IgD-negative memory B cell (primary cell): ENCODE measurements around the gene SLIT1. TPM values are rescaled to one million over a fixed set of nuclear protein-coding genes. Genes with fewer than 3 reads are reported as not detected.

Source experiments
- H3K27ac Mint-ChIP-seq, 3 donors: one replicate each; pipeline ENCODE4 v1.8.0; 2020 to 2022; ENCODE audit warnings: mild to moderate bottlenecking in 3 of 3, mixed read lengths in 3 of 3, moderate library complexity in 1 of 3
- H3K27me3 Mint-ChIP-seq: one replicate; pipeline ENCODE4 v1.8.0; 2021; ENCODE audit warnings: mixed read lengths
- H3K36me3 Mint-ChIP-seq: one replicate; pipeline ENCODE4 v1.8.0; 2020; ENCODE audit warnings: mild to moderate bottlenecking, mixed read lengths
- H3K4me1 Mint-ChIP-seq, 3 donors: one replicate each; pipeline ENCODE4 v1.8.0; 2020 to 2022; ENCODE audit warnings: mixed read lengths in 3 of 3, mild to moderate bottlenecking in 1 of 3
- H3K4me3 Mint-ChIP-seq, 4 donors: one replicate each; pipeline ENCODE4 v1.8.0; 2020 to 2022; ENCODE audit warnings: mild to moderate bottlenecking in 4 of 4, mixed read lengths in 4 of 4, moderate library complexity in 3 of 4
- H3K9me3 Mint-ChIP-seq, 3 donors: one replicate each; pipeline ENCODE4 v1.8.0; 2020 to 2021; ENCODE audit warnings: mixed read lengths in 3 of 3, mild to moderate bottlenecking in 1 of 3
- polyA plus RNA-seq: library from polyadenylated mRNA; unstranded; fragments of 300-500 nt; fragmentation: Illumina TruSeq; gene quantifications from one replicate; pipeline ENCODE4 v1.2.3, GENCODE V29; 2021

Gene SLIT1
- polyA plus RNA-seq, 1 donor from 2014 or later = not detected

DNA sequence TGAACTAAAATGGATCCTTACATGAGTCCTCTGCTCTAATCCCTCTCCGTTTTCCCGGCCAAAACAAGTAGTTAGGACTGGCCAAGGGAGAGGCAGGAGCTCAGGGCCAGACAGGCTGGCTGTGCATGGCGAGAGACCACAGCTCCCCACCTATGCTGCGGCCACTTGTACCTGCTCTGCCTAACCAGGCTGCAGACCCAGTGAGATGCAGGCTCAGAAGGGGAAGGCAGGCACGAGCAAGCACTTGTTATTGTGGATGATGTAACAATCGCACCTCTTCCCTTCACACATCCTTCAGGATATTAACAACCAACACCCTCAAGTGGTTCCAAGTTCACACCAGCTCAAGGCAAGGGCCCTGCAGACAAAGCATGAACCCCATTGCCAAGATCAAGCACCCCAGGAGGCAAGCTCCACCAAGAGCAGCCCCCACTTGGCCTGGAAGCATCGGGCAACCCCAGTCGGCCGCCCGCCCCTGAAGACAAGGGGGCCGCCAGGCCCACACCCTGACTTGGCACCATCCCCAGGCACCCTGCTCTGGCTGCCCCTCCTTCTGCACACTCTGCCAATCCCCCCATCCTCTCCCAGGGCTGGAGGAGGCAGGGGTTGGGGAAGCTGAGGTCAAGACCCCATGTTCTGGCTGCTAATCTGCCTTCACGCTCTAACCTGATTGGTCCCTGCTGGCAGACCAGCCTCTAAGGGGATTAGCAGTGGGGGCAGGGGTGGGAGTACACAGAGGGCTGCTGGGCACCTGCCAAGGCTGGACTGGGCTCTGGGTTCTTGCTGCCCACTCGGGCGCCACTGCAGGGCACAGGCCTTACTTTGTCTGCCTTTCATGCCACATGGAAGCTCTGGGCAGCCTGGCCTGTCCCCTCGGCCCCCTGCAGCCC, 111.3 kb downstream of the SLIT1 start:
- H3K4me1 Mint-ChIP-seq = peaks cover 0 to 1% (median 0%) of the 10 kb centered on the region in 3 donors
- peaks cover 0 to 4% (median 0%) of the 10 kb centered on the region in 3 donors for H3K9me3 Mint-ChIP-seq
- no peak overlapping the region for H3K4me3 Mint-ChIP-seq
- peaks cover 20% of the 10 kb centered on the region for H3K27me3 Mint-ChIP-seq
- no peaks in the 10 kb centered on the region for H3K36me3 Mint-ChIP-seq
- no peak overlapping the region for H3K27ac Mint-ChIP-seq

GRCh38 chr10:97072851-97073665, 112.7 kb downstream of the SLIT1 start:
- no peak overlapping the region for H3K4me3 Mint-ChIP-seq
- H3K4me1 Mint-ChIP-seq = peaks cover 0 to 1% (median 0%) of the 10 kb centered on the region in 3 donors
- H3K27me3 Mint-ChIP-seq = peaks cover 24% of the 10 kb centered on the region
- H3K27ac Mint-ChIP-seq = no peak overlapping the region
- H3K36me3 Mint-ChIP-seq = no peaks in the 10 kb centered on the region
- peaks cover 0 to 7% (median 0%) of the 10 kb centered on the region in 3 donors for H3K9me3 Mint-ChIP-seq

GRCh38 chr10:97071496-97071895, 114.3 kb downstream of the SLIT1 start:
- Mint-ChIP-seq H3K27ac (no peak overlapping the region), H3K36me3 (no peaks in the 10 kb centered on the region), H3K4me3 (no peak overlapping the region), H3K4me1 (peaks cover 0 to 1% (median 0%) of the 10 kb centered on the region in 3 donors), H3K9me3 (peaks cover 0 to 7% (median 0%) of the 10 kb centered on the region in 3 donors), H3K27me3 (peaks cover 31% of the 10 kb centered on the region)

GRCh38 chr10:97069576-97070362, 116.0 kb downstream of the SLIT1 start:
- H3K36me3 Mint-ChIP-seq = no peaks in the 10 kb centered on the region
- H3K4me3 Mint-ChIP-seq = no peak overlapping the region
- H3K4me1 Mint-ChIP-seq = no peaks in the 10 kb centered on the region
- H3K27ac Mint-ChIP-seq = peak overlapping the region in 1 of 3 donors; percentile 33
- peaks cover 33% of the 10 kb centered on the region for H3K27me3 Mint-ChIP-seq
- peaks cover 0 to 7% (median 0%) of the 10 kb centered on the region in 3 donors for H3K9me3 Mint-ChIP-seq

DNA sequence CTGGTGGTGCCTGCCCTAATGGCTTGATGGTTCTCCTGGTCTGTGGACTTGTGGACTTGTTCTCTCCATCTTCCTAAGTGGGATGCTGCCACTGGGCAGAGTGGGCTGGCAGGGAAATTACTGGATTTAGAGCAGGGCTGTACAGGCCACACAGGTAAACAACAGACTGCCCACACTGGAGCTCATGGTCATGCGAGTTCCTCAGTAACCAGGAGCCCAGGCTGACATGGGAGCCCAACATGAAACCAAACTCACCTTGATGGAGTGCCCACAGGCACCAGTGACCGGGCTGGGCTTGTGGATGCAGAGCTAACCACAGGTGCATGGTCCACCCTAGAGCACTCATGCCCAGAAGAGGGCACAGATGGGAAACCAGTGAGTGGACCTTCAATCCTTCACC, 116.7 kb downstream of the SLIT1 start:
- Mint-ChIP-seq H3K9me3 (peaks cover 0 to 7% (median 0%) of the 10 kb centered on the region in 3 donors), H3K27me3 (peaks cover 33% of the 10 kb centered on the region), H3K4me1 (no peaks in the 10 kb centered on the region), H3K27ac (peak overlapping the region in 1 of 3 donors; percentile 33), H3K4me3 (no peak overlapping the region), H3K36me3 (no peaks in the 10 kb centered on the region)

DNA sequence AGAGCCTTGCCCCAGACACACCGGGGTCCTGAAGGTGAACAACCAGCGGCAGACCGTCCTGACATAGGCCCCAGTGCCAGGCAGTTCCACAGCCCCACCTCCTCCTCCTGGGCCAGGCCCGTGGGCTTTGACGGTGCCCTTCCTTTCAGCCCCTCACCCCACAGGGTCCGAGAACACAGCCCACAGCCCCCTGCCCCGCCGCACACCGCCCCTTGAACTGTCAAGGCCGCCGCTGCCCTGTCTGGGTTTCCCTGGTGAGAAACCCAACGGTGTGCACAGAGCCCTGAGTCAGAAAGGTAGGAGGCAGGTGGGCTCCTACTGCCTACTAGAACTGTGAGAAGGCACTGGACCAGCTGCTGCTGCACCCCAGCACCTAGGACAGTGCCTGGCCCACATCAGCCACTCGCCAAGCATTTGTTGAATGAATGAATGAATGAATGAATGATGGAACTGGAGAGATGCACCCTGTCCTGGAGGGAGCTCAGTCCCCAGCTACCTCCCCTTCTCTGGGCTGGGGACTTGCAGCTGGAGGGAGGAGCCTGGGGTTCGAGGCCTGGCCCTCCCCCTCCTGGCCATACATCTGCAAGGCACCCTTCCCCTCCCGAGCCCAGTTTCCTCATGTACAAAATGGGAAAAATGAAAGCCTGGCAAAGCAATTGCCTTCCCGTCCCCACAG, 117.9 kb downstream of the SLIT1 start:
- H3K9me3 Mint-ChIP-seq = peaks cover 0 to 7% (median 0%) of the 10 kb centered on the region in 3 donors
- peaks cover 29% of the 10 kb centered on the region for H3K27me3 Mint-ChIP-seq
- H3K4me3 Mint-ChIP-seq = no peak overlapping the region
- peak overlapping the region in 1 of 3 donors; percentile 11 for H3K27ac Mint-ChIP-seq
- no peaks in the 10 kb centered on the region for H3K4me1 Mint-ChIP-seq
- H3K36me3 Mint-ChIP-seq = no peaks in the 10 kb centered on the region

DNA sequence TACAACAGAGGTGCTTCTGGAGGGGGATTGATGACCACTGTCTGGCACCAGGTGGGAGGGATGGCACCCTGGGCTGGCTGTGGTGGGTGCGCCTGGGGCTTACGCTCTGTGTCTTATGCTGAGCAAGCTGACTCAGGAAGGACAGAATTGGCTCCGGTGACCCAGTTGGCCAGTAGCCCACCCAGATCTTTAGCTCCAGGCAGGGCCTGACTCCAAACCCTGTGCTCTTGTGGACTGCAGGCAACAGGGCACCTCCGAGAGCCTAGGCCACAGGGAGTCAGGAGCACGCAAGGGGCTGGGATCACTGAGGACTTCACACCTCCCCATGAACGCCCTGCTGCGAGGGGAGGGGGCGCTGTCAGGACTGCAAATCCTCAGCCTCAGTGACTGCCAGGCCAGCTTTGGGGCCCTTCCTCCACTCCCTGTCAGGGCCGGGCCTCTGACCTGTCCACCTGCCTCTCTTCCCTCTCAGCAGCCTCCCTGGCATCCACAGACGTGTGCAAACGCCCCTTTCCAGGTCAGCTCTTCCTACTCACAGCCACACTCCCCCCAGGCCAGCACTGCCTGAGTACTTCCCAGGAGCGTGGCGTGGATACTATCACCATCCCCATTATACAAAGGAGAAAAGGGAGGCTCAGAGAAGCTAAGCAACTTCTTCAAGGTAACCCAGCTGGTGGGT, 118.7 kb downstream of the SLIT1 start:
- Mint-ChIP-seq H3K27ac (no peak overlapping the region), H3K27me3 (peaks cover 24% of the 10 kb centered on the region), H3K4me1 (no peaks in the 10 kb centered on the region), H3K36me3 (no peaks in the 10 kb centered on the region), H3K4me3 (no peak overlapping the region), H3K9me3 (peaks cover 0 to 7% (median 0%) of the 10 kb centered on the region in 3 donors)

- no peak overlapping the region for H3K4me3 Mint-ChIP-seq
- H3K4me1 Mint-ChIP-seq = no peaks in the 10 kb centered on the region
- no peak overlapping the region for H3K27ac Mint-ChIP-seq
- H3K9me3 Mint-ChIP-seq = peaks cover 0 to 7% (median 0%) of the 10 kb centered on the region in 3 donors
- peaks cover 16% of the 10 kb centered on the region for H3K27me3 Mint-ChIP-seq
- H3K36me3 Mint-ChIP-seq = no peaks in the 10 kb centered on the region
Measured at GRCh38 chr10:97065686-97066660, 119.8 kb downstream of the SLIT1 start.

GRCh38 chr10:97065128-97065527, 120.6 kb downstream of the SLIT1 start:
- Mint-ChIP-seq H3K27ac (no peak overlapping the region), H3K27me3 (peaks cover 14% of the 10 kb centered on the region), H3K9me3 (peaks cover 0 to 7% (median 0%) of the 10 kb centered on the region in 3 donors), H3K4me1 (no peaks in the 10 kb centered on the region), H3K36me3 (no peaks in the 10 kb centered on the region), H3K4me3 (no peak overlapping the region)

- Mint-ChIP-seq H3K27ac (peak overlapping the region in 1 of 3 donors; percentile 62), H3K9me3 (no peaks in the 10 kb centered on the region), H3K27me3 (peaks cover 14% of the 10 kb centered on the region), H3K36me3 (no peaks in the 10 kb centered on the region), H3K4me1 (no peaks in the 10 kb centered on the region), H3K4me3 (no peak overlapping the region)
Measured at GRCh38 chr10:97063983-97064837, 121.5 kb downstream of the SLIT1 start.

- Mint-ChIP-seq H3K27ac (no peak overlapping the region), H3K9me3 (no peaks in the 10 kb centered on the region)
Measured at GRCh38 chr10:97063271-97063982, 122.3 kb downstream of the SLIT1 start.

GRCh38 chr10:97062456-97062855, 123.3 kb downstream of the SLIT1 start:
- no peaks in the 10 kb centered on the region for H3K36me3 Mint-ChIP-seq
- H3K4me3 Mint-ChIP-seq = no peak overlapping the region
- H3K4me1 Mint-ChIP-seq = no peaks in the 10 kb centered on the region
- H3K27me3 Mint-ChIP-seq = peaks cover 3% of the 10 kb centered on the region
- no peak overlapping the region for H3K27ac Mint-ChIP-seq
- no peaks in the 10 kb centered on the region for H3K9me3 Mint-ChIP-seq

More at GRCh38 chr10:97063271-97063982, 122.3 kb downstream of the SLIT1 start:
- H3K4me3 Mint-ChIP-seq = no peak overlapping the region
- H3K36me3 Mint-ChIP-seq = no peaks in the 10 kb centered on the region
- no peaks in the 10 kb centered on the region for H3K4me1 Mint-ChIP-seq
- peaks cover 12% of the 10 kb centered on the region for H3K27me3 Mint-ChIP-seq
